GM21529 (cell line): Measurements from ENCODE around the gene TMEM181.
"Not testable (repeated sequence)": the region's sequence is repeated elsewhere in the genome, so short reads cannot be mapped to it uniquely, and the experiment has no call there.

Experiments
- ATAC-seq: cut with Tn5 transposase; IDR thresholded peaks from one replicate; pipeline ENCODE4 v1.9.1; 2021; ENCODE audit not compliant: unreplicated experiment

The TMEM181 gene

GRCh38 chr6:158559895-158560835 lies at the start of gene TMEM181:
TSS of gene TMEM181 (plus strand) at chr6:158560091. CDS start at chr6:158560225, 134 bp downstream.
- ATAC-seq: peak; percentile 78

DNA sequence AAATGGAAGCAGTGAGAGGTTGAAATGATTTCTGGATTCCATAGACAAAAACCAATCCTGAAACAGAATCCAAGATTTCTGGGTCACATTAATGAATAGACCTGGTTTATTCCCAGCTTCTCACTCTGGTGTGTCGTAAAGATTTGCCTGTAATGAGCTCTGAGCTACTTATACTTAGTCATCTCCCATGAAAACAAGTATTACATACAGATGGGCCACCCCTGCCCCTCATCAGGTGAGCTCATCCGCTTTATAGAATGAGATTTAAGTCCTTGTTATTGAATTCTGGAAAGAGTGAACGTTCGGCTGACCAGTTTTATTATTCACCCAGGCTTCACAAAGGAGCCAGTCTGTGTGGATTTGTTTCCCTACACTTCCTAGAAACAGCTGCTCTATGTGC lies 47.1 kb upstream of the TMEM181 start:
- no peak for ATAC-seq

GRCh38 chr6:158514176-158514575 lies 45.7 kb upstream of the TMEM181 start:
- no peak for ATAC-seq

DNA sequence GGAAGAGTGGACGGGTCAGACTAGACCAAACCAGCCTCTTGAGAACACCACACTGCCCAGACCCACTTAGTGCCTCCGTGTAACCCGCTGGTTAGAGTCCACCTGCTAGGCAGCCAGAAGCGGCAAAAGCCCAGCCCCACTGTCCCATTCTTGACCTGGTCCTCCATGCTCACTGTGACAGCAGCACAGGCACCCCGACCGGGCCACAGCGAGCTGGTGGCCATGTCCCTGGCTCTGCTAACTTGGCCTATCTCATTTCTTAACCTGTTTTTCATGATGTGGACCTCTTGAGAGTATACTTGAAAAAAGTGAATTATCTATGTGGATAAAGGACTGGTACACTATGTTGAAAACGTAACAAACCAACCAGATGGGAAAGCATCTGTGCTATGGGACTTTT lies 44.9 kb upstream of the TMEM181 start:
- ATAC-seq: no peak

DNA sequence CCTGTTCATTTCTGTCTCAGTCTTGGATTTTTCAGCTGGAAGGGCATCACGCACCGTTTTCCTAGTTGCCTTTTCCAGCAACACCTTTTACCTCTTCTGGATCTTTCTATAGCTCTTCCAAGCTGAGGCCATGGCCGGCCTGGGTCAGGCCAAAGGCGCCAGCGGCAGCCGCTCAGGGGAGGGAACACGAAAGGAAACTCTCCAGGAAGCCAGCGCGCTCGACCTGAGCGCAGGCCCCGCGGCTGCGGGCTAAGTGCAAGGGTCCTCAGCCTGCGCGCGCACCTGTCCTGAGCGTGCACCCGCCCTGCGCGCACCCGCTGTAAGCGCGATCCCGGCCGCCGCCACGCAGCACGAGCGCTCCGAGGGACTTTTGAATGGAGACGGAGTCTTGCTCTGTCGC lies 43.8 kb upstream of the TMEM181 start:
- ATAC-seq: no peak

GRCh38 chr6:158517038-158517437 lies 42.9 kb upstream of the TMEM181 start:
- no peak for ATAC-seq

DNA sequence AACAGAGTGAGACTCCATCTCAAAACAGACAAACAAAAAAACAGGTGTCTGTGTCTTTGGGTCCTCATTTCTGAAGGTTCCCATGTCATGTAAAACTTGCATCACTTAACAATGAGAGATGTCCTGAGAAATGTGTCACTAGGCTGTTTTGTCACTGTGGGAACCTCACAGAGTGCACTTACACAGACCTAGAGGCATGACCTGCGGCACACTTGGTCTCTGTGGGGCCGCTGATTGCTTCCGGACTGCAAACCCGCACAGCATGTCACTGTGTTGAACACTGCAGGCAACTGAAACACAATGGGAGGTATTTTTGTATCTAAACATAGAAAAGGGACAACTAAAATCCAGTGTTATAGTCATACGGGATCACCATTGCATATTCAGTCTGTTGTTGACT lies 42.3 kb upstream of the TMEM181 start:
- ATAC-seq: peak; percentile 62

DNA sequence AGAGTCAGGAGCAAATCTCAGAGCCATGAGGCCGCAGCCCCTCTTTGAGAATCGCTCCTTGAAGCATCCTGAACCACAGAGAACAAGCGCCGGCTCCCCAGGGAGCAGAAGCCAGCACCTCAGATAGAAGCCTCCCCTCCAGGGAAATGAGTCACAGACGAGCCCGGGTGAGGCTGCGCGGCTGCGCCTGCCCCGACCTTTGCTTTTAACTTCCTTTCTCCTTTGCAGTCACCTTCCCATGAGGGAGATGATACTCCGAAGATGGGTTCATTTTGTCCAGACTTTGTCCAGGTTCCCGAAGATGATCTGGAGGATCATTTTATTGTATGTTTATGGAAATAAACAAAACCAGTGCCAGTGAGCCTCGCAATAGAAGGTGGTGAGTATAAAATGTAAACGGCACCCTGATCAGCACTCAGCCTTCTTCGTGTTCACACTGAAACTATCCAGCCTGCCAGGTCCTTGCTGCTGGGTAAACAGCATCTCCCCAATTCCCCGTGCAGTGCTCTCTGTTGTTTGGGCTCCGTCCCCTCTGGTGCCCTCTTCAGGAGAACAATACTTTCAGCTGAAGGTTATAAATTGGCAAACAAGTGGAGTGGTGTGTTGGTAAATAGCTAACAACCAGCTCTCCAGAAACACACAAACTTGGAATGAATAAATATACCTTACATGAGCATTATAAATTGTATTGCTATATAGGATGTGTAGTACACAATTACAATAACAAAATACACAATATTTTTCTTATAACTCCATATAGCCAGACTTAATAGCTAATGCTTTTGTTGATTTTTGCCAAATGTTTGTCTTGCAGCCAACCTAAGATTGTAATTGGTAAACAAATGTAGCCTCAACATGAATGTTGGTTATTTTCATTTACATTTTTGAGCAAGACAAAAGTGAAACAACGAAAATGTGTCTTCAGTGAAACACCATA lies 41.4 kb upstream of the TMEM181 start:
- ATAC-seq: peak; percentile 73

- ATAC-seq: no peak
These were observed 40.6 kb upstream of the TMEM181 start for GRCh38 chr6:158519300-158519699.

- no peak for ATAC-seq
These were observed 40.1 kb upstream of the TMEM181 start for GRCh38 chr6:158519761-158520160.

DNA sequence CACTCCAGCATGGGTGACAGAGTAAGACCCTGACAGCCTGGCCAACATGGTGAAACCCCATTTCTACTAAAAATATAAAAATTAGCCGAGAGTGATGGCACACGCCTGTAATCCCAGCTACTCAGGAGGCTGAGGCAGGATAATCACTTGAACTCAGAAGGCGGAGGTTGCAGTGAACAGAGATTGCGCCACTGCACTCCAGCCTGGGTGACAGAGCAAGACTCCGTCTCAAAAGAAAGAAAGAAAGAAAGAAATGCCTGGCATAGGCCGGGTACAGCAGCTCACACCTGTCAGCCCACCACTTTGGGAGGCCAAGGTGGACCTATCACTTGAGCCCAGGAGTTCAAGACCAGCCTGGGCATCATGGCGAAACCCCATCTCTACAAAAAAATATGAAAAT lies 38.9 kb upstream of the TMEM181 start:
- not testable (repeated sequence) for ATAC-seq

DNA sequence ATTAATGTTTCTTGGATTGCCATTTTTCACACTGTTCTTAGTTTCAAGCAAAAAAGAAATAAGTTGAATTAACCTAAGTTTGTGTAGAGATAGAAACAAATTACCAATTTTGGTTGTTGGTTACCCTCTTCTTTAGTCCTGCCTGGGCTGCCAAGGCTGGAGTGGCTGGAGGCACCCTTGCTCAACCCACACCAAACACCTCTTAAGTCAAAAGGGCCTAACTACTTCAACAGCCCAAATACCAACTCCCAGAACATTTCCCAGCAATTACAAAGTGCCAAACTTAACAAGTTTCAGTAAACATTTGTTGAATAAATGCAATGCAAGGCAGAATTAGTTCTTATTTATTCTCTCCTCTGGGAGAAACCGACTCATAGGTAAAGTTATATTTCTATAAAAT lies 38.1 kb upstream of the TMEM181 start:
- ATAC-seq: no peak

GRCh38 chr6:158522616-158523015 lies 37.3 kb upstream of the TMEM181 start:
- ATAC-seq: no peak

GRCh38 chr6:158524311-158524710 lies 35.6 kb upstream of the TMEM181 start:
- ATAC-seq: no peak

- ATAC-seq: not testable (repeated sequence)
These were observed 32.0 kb upstream of the TMEM181 start for GRCh38 chr6:158527858-158528257.

GRCh38 chr6:158528826-158529225 lies 31.1 kb upstream of the TMEM181 start:
- ATAC-seq: no peak

GRCh38 chr6:158529629-158530028 lies 30.3 kb upstream of the TMEM181 start:
- ATAC-seq: no peak

- no peak for ATAC-seq
These were observed 28.3 kb upstream of the TMEM181 start for GRCh38 chr6:158531566-158531965.

DNA sequence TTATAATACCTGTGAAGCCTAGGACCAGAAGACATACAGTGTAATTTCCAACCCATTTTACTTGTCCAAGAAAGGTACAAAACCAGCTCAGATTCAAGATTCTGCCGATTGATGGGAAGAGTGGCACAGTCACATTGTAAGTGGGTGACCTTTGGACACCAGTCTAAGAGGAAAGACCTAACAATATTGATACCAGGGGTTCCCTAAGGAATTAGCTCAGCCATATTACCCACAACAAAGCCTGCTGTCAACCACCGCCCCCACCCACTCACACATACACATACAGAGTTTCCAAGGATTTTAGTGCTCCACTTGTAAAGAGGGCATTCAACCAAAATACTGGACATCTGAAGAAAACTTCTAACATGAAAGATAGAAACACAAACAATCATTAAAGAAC lies 27.9 kb upstream of the TMEM181 start:
- no peak for ATAC-seq

DNA sequence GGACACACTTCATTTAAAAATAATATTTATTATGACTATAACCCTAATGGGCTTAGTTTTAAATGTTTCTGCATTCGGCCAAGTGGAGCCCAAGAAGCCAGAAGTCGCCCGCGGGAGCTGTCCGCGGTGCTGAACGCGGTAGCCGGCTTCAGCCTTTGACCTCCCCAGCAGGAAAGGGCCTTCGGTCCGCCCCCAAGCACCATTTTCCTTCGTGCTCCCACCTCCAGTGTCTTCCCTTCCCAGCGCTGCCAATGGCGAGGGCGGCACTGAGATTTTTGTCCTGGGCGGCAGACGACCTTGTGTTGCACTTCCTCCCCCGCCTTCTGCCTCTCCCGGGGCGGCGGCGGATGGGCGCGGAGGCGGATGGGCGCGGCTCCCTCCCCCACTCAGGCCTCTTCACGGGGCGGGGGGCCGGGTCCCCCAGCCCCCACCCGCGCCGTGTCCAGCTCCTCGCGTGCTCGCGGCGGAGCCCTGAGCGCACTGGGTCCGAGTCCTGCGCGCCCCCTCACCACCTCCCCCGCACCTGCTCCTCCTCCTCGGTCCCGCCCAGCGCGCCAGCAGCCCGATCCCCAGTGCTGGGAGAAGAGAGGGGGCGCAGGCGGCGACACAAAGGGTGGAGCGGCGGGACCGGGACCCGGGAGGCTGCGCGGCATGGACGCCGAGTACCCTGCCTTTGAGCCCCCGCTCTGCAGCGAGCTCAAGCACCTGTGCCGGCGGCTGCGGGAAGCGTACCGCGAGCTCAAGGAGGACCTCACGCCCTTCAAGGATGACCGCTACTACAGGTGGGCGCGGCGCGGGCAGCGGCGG lies 23.6 kb upstream of the TMEM181 start:
- no peak for ATAC-seq
